OCI-LY7 (cell line): Measurements from ENCODE around the gene GNG5. TPM values are rescaled to one million over a fixed set of nuclear protein-coding genes. Genes with fewer than 3 reads are reported as not detected.

ENCODE experiments used
- BruUV-seq: library from RNA; stranded (reverse); fragments of 400-500 nt; replicated peaks from 2 replicates; lab custom pipeline; 2021; lab: Mats Ljungman, UMichigan
- CTCF ChIA-PET: fragments of 300-600 bp; sonication (Branson Sonifier 250); formaldehyde crosslinking; loops from one replicate; lab custom pipeline; 2022; ENCODE audit warnings: antibody characterized with exemption; ENCODE audit not compliant: unreplicated experiment; lab: Charles Lee
- POLR2A ChIA-PET: fragments of 300-600 bp; sonication (Branson Sonifier 250); formaldehyde crosslinking; loops from one replicate; lab custom pipeline; 2022; ENCODE audit warnings: antibody characterized with exemption; lab: Charles Lee
- DNase-seq: peaks from one replicate; pipeline ENCODE4 v3.0.0-alpha.2; 2015; ENCODE audit warnings: low spot score
- H2AFZ ChIP-seq: fragments of 200-600 bp; sonication (generic), shearing (Covaris generic); 2 replicates; pipeline ENCODE4 v1.6.1; 2014; ENCODE audit warnings: mild to moderate bottlenecking, antibody characterized with exemption, low read length, moderate library complexity
- H3K27ac ChIP-seq: fragments of 200-600 bp; sonication (generic); 2 replicates; pipeline ENCODE4 v1.5.1; 2014; ENCODE audit warnings: mixed run types, low read depth, mild to moderate bottlenecking, moderate library complexity, low read length, inconsistent platforms; ENCODE audit not compliant: poor library complexity, severe bottlenecking
- H3K36me3 ChIP-seq: fragments of 200-600 bp; sonication (generic); 2 replicates; pipeline ENCODE4 v1.6.1; 2014; ENCODE audit warnings: mild to moderate bottlenecking, antibody characterized with exemption, low read length, moderate library complexity, mixed read lengths; ENCODE audit not compliant: insufficient read depth
- H3K4me1 ChIP-seq: fragments of 200-600 bp; sonication (generic); 2 replicates; pipeline ENCODE4 v1.5.1; 2014; ENCODE audit warnings: mild to moderate bottlenecking, low read length; ENCODE audit not compliant: insufficient read depth, poor library complexity, severe bottlenecking
- H3K4me2 ChIP-seq: fragments of 200-600 bp; sonication (generic); 2 replicates; pipeline ENCODE4 v1.6.1; 2014; ENCODE audit warnings: mild to moderate bottlenecking, low read length
- H3K4me3 ChIP-seq: fragments of 200-600 bp; sonication (generic); 2 replicates; pipeline ENCODE4 v1.5.1; 2014; ENCODE audit warnings: mild to moderate bottlenecking, low read depth, low read length; ENCODE audit not compliant: poor library complexity, severe bottlenecking
- H3K79me2 ChIP-seq: fragments of 200-600 bp; sonication (generic); 2 replicates; pipeline ENCODE4 v1.6.1; 2016; ENCODE audit warnings: low read depth, mild to moderate bottlenecking, low read length, moderate library complexity, mixed read lengths; ENCODE audit not compliant: insufficient read depth
- H3K9me2 ChIP-seq: fragments of 200-600 bp; sonication (generic); 2 replicates; pipeline ENCODE4 v1.6.1; 2016; ENCODE audit warnings: mild to moderate bottlenecking, low read length, mixed read lengths; ENCODE audit not compliant: insufficient read depth
- H3K9me3 ChIP-seq: fragments of 200-600 bp; sonication (generic); 2 replicates; pipeline ENCODE4 v1.6.1; 2014; ENCODE audit warnings: mild to moderate bottlenecking, mixed run types, low read length, mixed read lengths
- H4K20me1 ChIP-seq: fragments of 200-600 bp; sonication (generic); 2 replicates; pipeline ENCODE4 v1.6.1; 2014; ENCODE audit warnings: mild to moderate bottlenecking, antibody characterized with exemption, low read length, moderate library complexity, mixed read lengths; ENCODE audit not compliant: insufficient read depth
- CTCF ChIP-seq: fragments of 200-600 bp; sonication (generic); conservative IDR thresholded peaks from 2 replicates; pipeline ENCODE4 v1.5.1; 2014; ENCODE audit warnings: mild to moderate bottlenecking, antibody characterized with exemption, low read length, moderate library complexity, mixed read lengths
- EZH2phosphoT487 ChIP-seq: fragments of 200-600 bp; sonication (generic); IDR thresholded peaks from 2 replicates; pipeline ENCODE4 v1.6.1; 2018; ENCODE audit warnings: low read depth, borderline replicate concordance, mild to moderate bottlenecking, mixed run types, antibody characterized with exemption, low read length, moderate library complexity, mixed read lengths
- intact Hi-C: fragments of 100-400 bp; cut with micrococcal nuclease; formaldehyde crosslinking; loops from one replicate; pipeline ENCODE4 v1.10.0; 2022; ENCODE audit not compliant: unreplicated experiment
- total RNA-seq, 2 experiments: library from RNA; depleted of rRNA in 1 of 2; stranded (reverse); fragments of >200 nt in 1 of 2; shearing (Covaris generic) in 1 of 2; gene quantifications; 2 replicates each; pipeline ENCODE4 v1.2.3, GENCODE V29; 2014 to 2022

The GNG5 gene
- total RNA-seq, 2 experiments from 2014 or later: 45.1 to 115 TPM

- ChIA-PET CTCF (no interaction called here), POLR2A (interaction anchor here (0.7 kb wide), 1 partner anchor 395 kb away, joined by 3 read pairs; no protein-coding TSS in a partner anchor)
- BruUV-seq: no TSS peak
- TF ChIP-seq CTCF: no peak
- TF ChIP-seq EZH2phosphoT487: no peak
- Histone ChIP-seq H2AFZ (no peak overlapping the region), H3K4me2 (no peak overlapping the region), H3K9me2 (no peaks in the 10 kb centered on the region), H3K4me1 (peaks cover 12% of the 10 kb centered on the region), H3K4me3 (no peak overlapping the region), H3K36me3 (peaks cover 11% of the 10 kb centered on the region), H3K27ac (no peak overlapping the region), H4K20me1 (no peaks in the 10 kb centered on the region), H3K9me3 (peaks cover 12% of the 10 kb centered on the region), H3K79me2 (peaks cover 14% of the 10 kb centered on the region; the same call in 1 of the 2 replicates)
- DNase-seq: no peak
- intact Hi-C loops: no loop called here
Observed at GRCh38 chr1:84510668-84511067, 4.3 kb upstream of the GNG5 start.

GRCh38 chr1:84510165-84510564, 3.8 kb upstream of the GNG5 start:
- H2AFZ ChIP-seq: no peak overlapping the region
- peaks cover 12% of the 10 kb centered on the region for H3K9me3 ChIP-seq
- TF ChIP-seq EZH2phosphoT487: no peak
- TF ChIP-seq CTCF: no peak
- H3K4me3 ChIP-seq: no peak overlapping the region
- no peak for DNase-seq
- no TSS peak for BruUV-seq
- no peaks in the 10 kb centered on the region for H3K9me2 ChIP-seq
- CTCF ChIA-PET: no interaction called here
- H3K27ac ChIP-seq: no peak overlapping the region
- peaks cover 12% of the 10 kb centered on the region for H3K4me1 ChIP-seq
- H3K4me2 ChIP-seq: no peak overlapping the region
- H3K36me3 ChIP-seq: peaks cover 11% of the 10 kb centered on the region
- H4K20me1 ChIP-seq: peaks cover 1% of the 10 kb centered on the region; the same call in 1 of the 2 replicates
- intact Hi-C loops: no loop called here
- POLR2A ChIA-PET: interaction anchor here (0.7 kb wide), 1 partner anchor 394 kb away, joined by 3 read pairs; no protein-coding TSS in a partner anchor
- H3K79me2 ChIP-seq: peaks cover 19% of the 10 kb centered on the region; the same call in 1 of the 2 replicates

GRCh38 chr1:84509029-84509428, 2.6 kb upstream of the GNG5 start:
- H3K4me2 ChIP-seq: no peak overlapping the region
- peaks cover 21% of the 10 kb centered on the region for H3K4me1 ChIP-seq
- ChIA-PET CTCF (no interaction called here), POLR2A (interaction anchor here (0.8 to 1.4 kb wide), 3 partner anchors 9 to 65 kb away, joined by 3 to 6 read pairs (median 4); partner anchors contain the start of gene CTBS)
- no TSS peak for BruUV-seq
- peaks cover 12% of the 10 kb centered on the region for H3K9me3 ChIP-seq
- peaks cover 30% of the 10 kb centered on the region for H3K79me2 ChIP-seq
- H3K4me3 ChIP-seq: no peak overlapping the region
- no peaks in the 10 kb centered on the region for H3K9me2 ChIP-seq
- TF ChIP-seq CTCF (no peak), EZH2phosphoT487 (no peak)
- no peak overlapping the region for H2AFZ ChIP-seq
- no peak for DNase-seq
- H3K36me3 ChIP-seq: peaks cover 11% of the 10 kb centered on the region
- intact Hi-C loops: loop anchor here (5.0 to 10.0 kb wide), 2 partner anchors 237 to 744 kb away; no protein-coding TSS in a partner anchor
- H4K20me1 ChIP-seq: peaks cover 13% of the 10 kb centered on the region
- no peak overlapping the region for H3K27ac ChIP-seq
